ENCODE data around the gene NDRG3.

DNA sequence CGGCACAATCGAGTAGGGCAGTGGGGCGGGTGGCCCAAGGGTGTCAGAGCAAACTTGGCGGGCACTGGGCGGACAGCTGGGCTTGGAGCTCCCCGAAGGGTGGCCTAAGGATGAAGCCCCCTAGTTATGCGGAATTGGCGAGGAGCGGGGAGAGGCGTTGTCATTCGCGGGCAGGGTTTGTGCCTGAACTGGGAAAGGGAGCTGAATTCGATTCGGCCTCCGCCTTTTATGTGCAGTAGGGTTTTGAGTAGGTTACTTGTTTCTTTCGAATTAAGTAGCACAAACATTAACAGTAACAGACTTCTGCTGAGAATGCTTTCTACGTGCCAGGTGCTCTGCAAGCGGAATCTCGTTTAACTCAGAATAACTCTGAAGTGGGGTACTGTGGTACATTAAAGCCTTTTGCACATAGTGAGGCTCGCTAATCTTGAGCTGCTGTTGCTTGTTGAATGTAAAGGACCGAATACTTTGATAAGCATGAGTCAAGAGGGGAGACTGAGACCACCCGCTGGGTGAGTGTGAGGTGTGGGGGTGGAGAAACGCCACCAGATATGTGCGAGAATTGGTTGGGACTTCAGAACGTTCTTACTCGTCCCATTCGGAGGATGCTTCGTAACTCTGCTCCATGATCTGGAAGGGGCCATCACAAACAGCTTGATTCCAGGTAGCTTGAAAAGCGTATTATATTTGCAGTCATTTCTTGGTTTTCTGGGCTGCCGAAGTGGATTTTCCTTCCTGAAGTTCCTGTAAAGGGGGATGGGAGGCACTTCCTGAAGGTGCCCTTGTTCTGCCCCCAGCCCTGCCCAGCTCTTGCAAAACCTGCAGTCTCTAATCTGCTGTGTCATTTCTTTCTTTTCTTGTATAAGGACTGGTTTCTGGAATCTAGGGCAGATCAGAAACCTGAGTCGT lies 139.5 kb downstream of the NDRG3 start:
- TF ChIP-seq, protein P1, sequence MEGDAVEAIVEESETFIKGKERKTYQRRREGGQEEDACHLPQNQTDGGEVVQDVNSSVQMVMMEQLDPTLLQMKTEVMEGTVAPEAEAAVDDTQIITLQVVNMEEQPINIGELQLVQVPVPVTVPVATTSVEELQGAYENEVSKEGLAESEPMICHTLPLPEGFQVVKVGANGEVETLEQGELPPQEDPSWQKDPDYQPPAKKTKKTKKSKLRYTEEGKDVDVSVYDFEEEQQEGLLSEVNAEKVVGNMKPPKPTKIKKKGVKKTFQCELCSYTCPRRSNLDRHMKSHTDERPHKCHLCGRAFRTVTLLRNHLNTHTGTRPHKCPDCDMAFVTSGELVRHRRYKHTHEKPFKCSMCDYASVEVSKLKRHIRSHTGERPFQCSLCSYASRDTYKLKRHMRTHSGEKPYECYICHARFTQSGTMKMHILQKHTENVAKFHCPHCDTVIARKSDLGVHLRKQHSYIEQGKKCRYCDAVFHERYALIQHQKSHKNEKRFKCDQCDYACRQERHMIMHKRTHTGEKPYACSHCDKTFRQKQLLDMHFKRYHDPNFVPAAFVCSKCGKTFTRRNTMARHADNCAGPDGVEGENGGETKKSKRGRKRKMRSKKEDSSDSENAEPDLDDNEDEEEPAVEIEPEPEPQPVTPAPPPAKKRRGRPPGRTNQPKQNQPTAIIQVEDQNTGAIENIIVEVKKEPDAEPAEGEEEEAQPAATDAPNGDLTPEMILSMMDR (IDR thresholded peaks at IDR 0.05), result no peak
- TF ChIP-seq POLR2A (IDR thresholded peaks at IDR 0.05) (no peak), EP300 (IDR thresholded peaks at IDR 0.05) (no peak)
